Ishikawa (cell line): ENCODE measurements around the gene CCN2.

Experiments
- CEBPB ChIP-seq: IDR thresholded peaks from 2 replicates; pipeline ENCODE4 v1.6.1; 2012
- NFIC ChIP-seq: IDR thresholded peaks from 2 replicates; pipeline ENCODE4 v1.6.1; 2012
- USF1 ChIP-seq: IDR thresholded peaks from 2 replicates; pipeline ENCODE4 v1.6.1; 2012

GRCh38 chr6:131947986-131948661, 3.0 kb downstream of the CCN2 start:
- no peak for TF ChIP-seq NFIC
- no peak for TF ChIP-seq CEBPB
- no peak for TF ChIP-seq USF1
